ENCODE measurements around the gene ACAP3.

The ACAP3 gene

GRCh38 chr1:1342061-1342562 lies 34.4 kb upstream of the ACAP3 start:
- Histone ChIP-seq H3K9me3 (ENCODE audit: insufficient read depth, low read length) (no peaks in the 10 kb centered on the region), H3K9ac (ENCODE audit: low read length) (no peak overlapping the region), H3K4me2 (ENCODE audit: low read length) (no peak overlapping the region), H3K4me1 (ENCODE audit: low read length) (no peaks in the 10 kb centered on the region), H4K20me1 (ENCODE audit: insufficient read depth, low read length) (peaks cover 32% of the 10 kb centered on the region; the same call in 1 of the 2 replicates), H3K27ac (ENCODE audit: low read length) (no peak overlapping the region), H2AFZ (ENCODE audit: low read depth, low read length) (no peak overlapping the region), H3K36me3 (replicated peaks; ENCODE audit: low read depth, low read length) (peaks cover 12% of the 10 kb centered on the region), H3K27me3 (ENCODE audit: low read depth, low read length) (no peaks in the 10 kb centered on the region), H3K4me3 (ENCODE audit: low read length) (no peak overlapping the region), H3K79me2 (ENCODE audit: low read length) (peaks cover 38% of the 10 kb centered on the region)
- TF ChIP-seq CTCF (IDR thresholded peaks at IDR 0.05; ENCODE audit: low read depth, low read length) (no peak), EZH2phosphoT487 (IDR thresholded peaks at IDR 0.05; ENCODE audit: low read depth) (no peak)

GRCh38 chr1:1341549-1342021 lies 33.9 kb upstream of the ACAP3 start:
- TF ChIP-seq EZH2phosphoT487 (IDR thresholded peaks at IDR 0.05; ENCODE audit: low read depth) (no peak), CTCF (IDR thresholded peaks at IDR 0.05; ENCODE audit: low read depth, low read length) (no peak)
- H3K9me3 ChIP-seq (ENCODE audit: insufficient read depth, low read length), result no peaks in the 10 kb centered on the region
- peaks cover 32% of the 10 kb centered on the region for H3K79me2 ChIP-seq (ENCODE audit: low read length)
- peaks cover 27% of the 10 kb centered on the region; the same call in 1 of the 2 replicates for H4K20me1 ChIP-seq (ENCODE audit: insufficient read depth, low read length)
- H3K9ac ChIP-seq (ENCODE audit: low read length), result no peak overlapping the region
- H2AFZ ChIP-seq (ENCODE audit: low read depth, low read length), result no peak overlapping the region
- H3K4me1 ChIP-seq (ENCODE audit: low read length), result no peaks in the 10 kb centered on the region
- H3K27ac ChIP-seq (ENCODE audit: low read length), result no peak overlapping the region
- H3K36me3 ChIP-seq (replicated peaks; ENCODE audit: low read depth, low read length), result peaks cover 12% of the 10 kb centered on the region
- H3K4me3 ChIP-seq (ENCODE audit: low read length), result no peak overlapping the region
- H3K27me3 ChIP-seq (ENCODE audit: low read depth, low read length), result no peaks in the 10 kb centered on the region
- no peak overlapping the region for H3K4me2 ChIP-seq (ENCODE audit: low read length)

- Histone ChIP-seq H3K4me1 (ENCODE audit: low read length) (no peaks in the 10 kb centered on the region), H3K9ac (ENCODE audit: low read length) (no peak overlapping the region), H3K4me2 (ENCODE audit: low read length) (no peak overlapping the region), H3K27ac (ENCODE audit: low read length) (no peak overlapping the region), H3K4me3 (ENCODE audit: low read length) (no peak overlapping the region), H2AFZ (ENCODE audit: low read depth, low read length) (no peak overlapping the region), H3K36me3 (replicated peaks; ENCODE audit: low read depth, low read length) (peaks cover 12% of the 10 kb centered on the region), H3K79me2 (ENCODE audit: low read length) (peaks cover 26% of the 10 kb centered on the region), H4K20me1 (ENCODE audit: insufficient read depth, low read length) (peaks cover 21% of the 10 kb centered on the region; the same call in 1 of the 2 replicates), H3K27me3 (ENCODE audit: low read depth, low read length) (no peaks in the 10 kb centered on the region), H3K9me3 (ENCODE audit: insufficient read depth, low read length) (no peaks in the 10 kb centered on the region)
- TF ChIP-seq EZH2phosphoT487 (IDR thresholded peaks at IDR 0.05; ENCODE audit: low read depth) (no peak), CTCF (IDR thresholded peaks at IDR 0.05; ENCODE audit: low read depth, low read length) (no peak)
Measured at GRCh38 chr1:1340791-1341548, 33.2 kb upstream of the ACAP3 start.

- Histone ChIP-seq H3K4me3 (ENCODE audit: low read length) (no peak overlapping the region), H3K9me3 (ENCODE audit: insufficient read depth, low read length) (no peaks in the 10 kb centered on the region), H3K27me3 (ENCODE audit: low read depth, low read length) (no peaks in the 10 kb centered on the region), H3K36me3 (replicated peaks; ENCODE audit: low read depth, low read length) (peaks cover 12% of the 10 kb centered on the region), H3K4me2 (ENCODE audit: low read length) (no peak overlapping the region), H3K27ac (ENCODE audit: low read length) (no peak overlapping the region), H4K20me1 (ENCODE audit: insufficient read depth, low read length) (peaks cover 17% of the 10 kb centered on the region; the same call in 1 of the 2 replicates), H3K9ac (ENCODE audit: low read length) (no peak overlapping the region), H3K4me1 (ENCODE audit: low read length) (no peaks in the 10 kb centered on the region), H3K79me2 (ENCODE audit: low read length) (peaks cover 18% of the 10 kb centered on the region; the same call in 1 of the 2 replicates), H2AFZ (ENCODE audit: low read depth, low read length) (no peak overlapping the region)
- TF ChIP-seq EZH2phosphoT487 (IDR thresholded peaks at IDR 0.05; ENCODE audit: low read depth), result no peak
- TF ChIP-seq CTCF (IDR thresholded peaks at IDR 0.05; ENCODE audit: low read depth, low read length), result no peak
Measured at GRCh38 chr1:1340185-1340584, 32.5 kb upstream of the ACAP3 start.

Measured in OCI-LY3 (cell line).